Mucosa of rectum (tissue), 2 donors: ENCODE results near the gene CFAP100.

Experiments used
- H3K27ac ChIP-seq, 2 donors: one replicate each; pipeline ENCODE4 v1.7.0; 2013; ENCODE audit warnings: inconsistent platforms in 2 of 2, low read depth in 2 of 2, low read length in 2 of 2
- H3K27me3 ChIP-seq, 2 donors: one replicate each; pipeline ENCODE4 v1.7.0; 2013; ENCODE audit warnings: low read length in 2 of 2; ENCODE audit not compliant: control insufficient read depth in 2 of 2, insufficient read depth in 2 of 2
- H3K36me3 ChIP-seq, 2 donors: one replicate each; pipeline ENCODE4 v1.7.0; 2013; ENCODE audit warnings: low read length in 2 of 2; ENCODE audit not compliant: control insufficient read depth in 2 of 2, insufficient read depth in 2 of 2
- H3K4me1 ChIP-seq, 2 donors: one replicate each; pipeline ENCODE4 v1.7.0; 2013; ENCODE audit warnings: low read length in 2 of 2, mild to moderate bottlenecking in 1 of 2; ENCODE audit not compliant: control insufficient read depth in 2 of 2, insufficient read depth in 2 of 2
- H3K4me3 ChIP-seq, 2 donors: one replicate each; pipeline ENCODE4 v1.7.0; 2013; ENCODE audit warnings: low read length in 2 of 2
- H3K9ac ChIP-seq, 2 donors: one replicate each; pipeline ENCODE4 v1.7.0; 2013; ENCODE audit warnings: low read length in 2 of 2, low read depth in 1 of 2, mild to moderate bottlenecking in 1 of 2
- H3K9me3 ChIP-seq, 2 donors: one replicate each; pipeline ENCODE4 v1.7.0; 2013; ENCODE audit warnings: low read length in 2 of 2; ENCODE audit not compliant: control insufficient read depth in 2 of 2
- donor health status: healthy.
- donor health status: Normal muscosa, but diverticular disease.

CFAP100 gene

GRCh38 chr3:126377211-126377610, 17.5 kb upstream of the CFAP100 start:
- no peaks in the 10 kb centered on the region for H3K4me1 ChIP-seq
- H3K9me3 ChIP-seq: no peaks in the 10 kb centered on the region
- H3K27ac ChIP-seq: no peak overlapping the region
- peaks cover 3 to 9% of the 10 kb centered on the region in 2 donors for H3K27me3 ChIP-seq
- no peak overlapping the region for H3K4me3 ChIP-seq
- H3K9ac ChIP-seq: no peak overlapping the region
- H3K36me3 ChIP-seq: no peaks in the 10 kb centered on the region

DNA sequence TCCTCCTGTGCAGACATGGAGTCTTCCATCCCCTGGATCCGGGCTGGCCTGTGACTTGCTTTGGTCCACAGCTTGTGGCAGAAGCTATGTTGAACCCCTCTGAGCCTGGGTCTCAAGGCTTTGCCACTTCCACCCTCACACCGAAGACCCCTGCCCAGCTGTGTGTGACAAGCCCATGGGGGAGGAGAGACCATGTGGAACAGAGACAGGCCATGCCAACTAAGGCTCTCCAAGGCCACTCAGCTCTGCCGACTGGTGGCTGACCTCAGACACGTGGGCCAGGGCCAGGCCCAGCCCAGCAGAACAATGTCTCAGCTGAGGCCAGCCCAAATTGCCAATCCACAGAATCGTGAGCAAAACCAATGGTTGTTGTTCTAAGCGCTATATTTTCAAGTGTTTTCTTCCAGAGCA, 16.4 kb upstream of the CFAP100 start:
- H3K27ac ChIP-seq: no peak overlapping the region
- H3K4me3 ChIP-seq: no peak overlapping the region
- no peak overlapping the region for H3K9ac ChIP-seq
- H3K9me3 ChIP-seq: no peaks in the 10 kb centered on the region
- no peaks in the 10 kb centered on the region for H3K36me3 ChIP-seq
- H3K4me1 ChIP-seq: no peaks in the 10 kb centered on the region
- peaks cover 3 to 9% of the 10 kb centered on the region in 2 donors for H3K27me3 ChIP-seq

- Histone ChIP-seq H3K9me3 (no peaks in the 10 kb centered on the region), H3K4me3 (no peak overlapping the region), H3K4me1 (no peaks in the 10 kb centered on the region), H3K36me3 (no peaks in the 10 kb centered on the region), H3K9ac (no peak overlapping the region), H3K27me3 (peaks cover 3 to 9% of the 10 kb centered on the region in 2 donors), H3K27ac (no peak overlapping the region)
Measured at GRCh38 chr3:126380011-126380768, 14.5 kb upstream of the CFAP100 start.

GRCh38 chr3:126381966-126382365, 12.7 kb upstream of the CFAP100 start:
- H3K4me1 ChIP-seq: no peaks in the 10 kb centered on the region
- H3K27ac ChIP-seq: no peak overlapping the region
- H3K36me3 ChIP-seq: no peaks in the 10 kb centered on the region
- H3K27me3 ChIP-seq: peaks cover 3 to 9% of the 10 kb centered on the region in 2 donors
- H3K9ac ChIP-seq: no peak overlapping the region
- no peak overlapping the region for H3K4me3 ChIP-seq
- no peaks in the 10 kb centered on the region for H3K9me3 ChIP-seq

DNA sequence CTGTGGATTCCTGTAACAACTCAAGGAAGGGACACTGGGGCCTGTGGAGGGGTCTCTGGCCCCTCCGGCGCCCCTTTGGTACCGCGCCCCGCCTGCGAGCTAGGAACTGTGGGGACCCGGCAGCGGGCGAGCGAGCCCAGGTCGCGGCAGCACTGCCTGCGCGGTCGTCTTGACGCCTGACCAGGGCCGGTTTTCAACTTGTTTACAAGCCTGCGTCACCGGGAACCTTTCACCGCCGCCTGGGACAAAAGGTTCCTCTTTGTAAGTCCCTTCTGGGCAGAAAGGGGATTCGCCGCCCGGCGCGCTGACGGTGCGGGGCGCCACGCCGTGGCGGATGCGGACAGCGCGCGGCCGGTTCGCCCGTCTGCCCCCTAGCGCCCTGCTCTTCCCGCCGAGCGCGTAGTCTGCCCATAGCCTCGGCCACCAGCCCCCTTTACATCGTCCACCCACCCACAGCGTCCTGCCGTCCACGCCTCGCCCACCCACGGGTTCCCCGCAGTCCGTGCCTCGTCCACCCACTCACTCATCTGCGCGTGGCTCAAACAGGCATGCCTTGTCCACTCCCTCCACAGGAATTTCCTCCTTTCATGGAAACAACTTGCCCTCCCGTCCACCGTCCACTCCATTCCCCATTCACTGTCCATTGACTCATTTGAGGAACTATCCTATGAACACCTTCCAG, 5.5 kb upstream of the CFAP100 start:
- Histone ChIP-seq H3K27ac (no peak overlapping the region), H3K9ac (peak overlapping the region; percentile 47 to 66)

GRCh38 chr3:126389794-126390146, 4.9 kb upstream of the CFAP100 start:
- no peak overlapping the region for H3K27ac ChIP-seq
- no peaks in the 10 kb centered on the region for H3K9me3 ChIP-seq
- no peak overlapping the region for H3K9ac ChIP-seq
- peaks cover 0 to 7% of the 10 kb centered on the region in 2 donors for H3K4me1 ChIP-seq
- no peak overlapping the region for H3K4me3 ChIP-seq
- peaks cover 8 to 12% of the 10 kb centered on the region in 2 donors for H3K27me3 ChIP-seq
- H3K36me3 ChIP-seq: no peaks in the 10 kb centered on the region

More for the DNA sequence above, 5.5 kb upstream of the CFAP100 start:
- Histone ChIP-seq H3K36me3 (no peaks in the 10 kb centered on the region), H3K9me3 (no peaks in the 10 kb centered on the region), H3K4me1 (peaks cover 0 to 7% of the 10 kb centered on the region in 2 donors), H3K27me3 (peaks cover 8 to 12% of the 10 kb centered on the region in 2 donors), H3K4me3 (peak overlapping the region; percentile 27 to 57)

GRCh38 chr3:126390201-126390600, 4.5 kb upstream of the CFAP100 start:
- no peaks in the 10 kb centered on the region for H3K9me3 ChIP-seq
- no peak overlapping the region for H3K9ac ChIP-seq
- H3K27ac ChIP-seq: no peak overlapping the region
- no peaks in the 10 kb centered on the region for H3K36me3 ChIP-seq
- H3K4me1 ChIP-seq: peaks cover 0 to 7% of the 10 kb centered on the region in 2 donors
- H3K27me3 ChIP-seq: peaks cover 8 to 12% of the 10 kb centered on the region in 2 donors
- H3K4me3 ChIP-seq: no peak overlapping the region

GRCh38 chr3:126390751-126391150, 4.0 kb upstream of the CFAP100 start:
- Histone ChIP-seq H3K9me3 (no peaks in the 10 kb centered on the region), H3K27ac (no peak overlapping the region), H3K4me3 (no peak overlapping the region), H3K36me3 (no peaks in the 10 kb centered on the region), H3K27me3 (peaks cover 8 to 12% of the 10 kb centered on the region in 2 donors), H3K9ac (no peak overlapping the region), H3K4me1 (peaks cover 0 to 7% of the 10 kb centered on the region in 2 donors)

GRCh38 chr3:126391631-126392030, 3.1 kb upstream of the CFAP100 start:
- no peaks in the 10 kb centered on the region for H3K36me3 ChIP-seq
- no peak overlapping the region for H3K27ac ChIP-seq
- H3K4me1 ChIP-seq: peaks cover 0 to 7% of the 10 kb centered on the region in 2 donors
- H3K9ac ChIP-seq: no peak overlapping the region
- no peaks in the 10 kb centered on the region for H3K9me3 ChIP-seq
- no peak overlapping the region for H3K4me3 ChIP-seq
- peaks cover 8 to 12% of the 10 kb centered on the region in 2 donors for H3K27me3 ChIP-seq

- Histone ChIP-seq H3K27me3 (peaks cover 8 to 12% of the 10 kb centered on the region in 2 donors), H3K4me3 (no peak overlapping the region), H3K27ac (no peak overlapping the region), H3K36me3 (no peaks in the 10 kb centered on the region), H3K4me1 (peaks cover 0 to 7% of the 10 kb centered on the region in 2 donors), H3K9me3 (no peaks in the 10 kb centered on the region), H3K9ac (no peak overlapping the region)
Measured at GRCh38 chr3:126392246-126392645, 2.5 kb upstream of the CFAP100 start.
